ENCODE measurements around the gene POU6F2.

The POU6F2 gene

DNA sequence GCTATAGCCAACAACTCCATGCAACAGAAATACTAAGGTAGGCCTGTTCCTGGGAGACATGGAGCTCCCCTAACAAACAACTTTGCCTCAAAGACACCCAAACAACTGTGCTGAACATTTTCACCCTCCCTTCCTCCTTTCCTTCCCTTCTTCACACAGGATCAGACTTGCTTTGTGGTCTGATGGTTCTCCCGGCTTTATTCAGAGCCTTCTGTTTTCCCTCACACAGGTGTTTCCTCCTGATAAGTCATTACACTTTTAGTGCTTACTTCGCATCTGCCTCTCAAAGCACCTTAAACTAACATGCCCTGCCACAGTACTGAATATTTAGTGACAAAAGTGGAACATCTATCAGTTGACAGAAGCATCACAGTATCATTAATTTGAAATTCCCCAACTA, 532.2 kb downstream of the POU6F2 start:
- DNase-seq (ENCODE audit: low read depth): no peak

DNA sequence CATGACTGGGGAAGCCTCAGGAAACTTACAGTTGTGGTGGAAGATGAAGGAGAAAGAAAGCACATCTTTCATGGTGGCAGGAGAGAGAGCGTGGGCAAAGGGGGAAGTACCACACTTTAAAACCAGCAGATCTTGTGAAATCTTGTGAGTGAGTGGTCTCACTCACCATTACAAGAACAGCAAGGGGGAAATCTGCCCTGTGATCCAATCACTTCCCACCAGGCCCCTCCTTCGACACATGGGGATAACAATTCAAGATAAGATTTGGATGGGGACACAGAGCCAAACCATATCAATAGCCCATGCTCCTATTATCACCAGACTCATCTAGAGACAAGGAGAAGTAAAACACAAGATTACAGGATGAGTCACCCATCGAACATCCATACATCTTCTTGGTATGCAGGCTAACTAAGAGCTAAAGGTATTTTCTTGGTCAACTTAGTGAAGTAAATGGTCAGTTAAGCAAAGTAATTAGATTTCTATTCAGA, 533.2 kb downstream of the POU6F2 start:
- DNase-seq (ENCODE audit: low read depth): no peak

DNA sequence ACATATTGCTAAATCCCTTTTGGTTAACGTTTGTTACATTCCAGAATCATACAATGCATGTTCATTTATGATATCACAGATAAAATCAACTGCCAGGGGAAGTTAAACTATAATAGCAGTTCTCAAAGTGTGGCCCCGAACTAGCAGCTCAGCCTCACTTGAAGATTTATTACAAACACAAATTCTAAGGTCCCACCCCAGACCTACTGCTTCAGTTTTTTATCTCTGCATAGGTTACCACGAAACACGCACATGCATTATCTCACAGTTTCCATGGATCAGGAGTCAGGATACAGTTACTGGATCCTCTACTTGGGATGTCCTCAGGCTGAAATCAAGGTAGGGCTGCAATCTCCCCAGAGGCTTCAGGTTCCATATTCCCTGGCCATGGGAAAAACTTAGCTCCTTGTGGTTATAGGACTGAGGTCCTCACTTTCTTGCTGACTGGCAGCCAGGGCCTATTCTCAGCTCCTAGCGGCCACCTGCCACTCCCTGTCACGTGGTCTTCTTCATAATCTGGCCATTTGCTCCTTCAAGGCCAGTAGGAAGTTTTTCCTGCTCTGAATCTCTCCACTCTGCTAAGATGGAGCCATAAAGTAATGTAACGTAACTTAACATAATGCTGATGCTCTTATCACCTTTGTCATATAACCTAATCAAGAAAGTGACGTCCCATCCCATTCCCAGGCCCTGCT, 538.0 kb downstream of the POU6F2 start:
- DNase-seq (ENCODE audit: low read depth): no peak

DNA sequence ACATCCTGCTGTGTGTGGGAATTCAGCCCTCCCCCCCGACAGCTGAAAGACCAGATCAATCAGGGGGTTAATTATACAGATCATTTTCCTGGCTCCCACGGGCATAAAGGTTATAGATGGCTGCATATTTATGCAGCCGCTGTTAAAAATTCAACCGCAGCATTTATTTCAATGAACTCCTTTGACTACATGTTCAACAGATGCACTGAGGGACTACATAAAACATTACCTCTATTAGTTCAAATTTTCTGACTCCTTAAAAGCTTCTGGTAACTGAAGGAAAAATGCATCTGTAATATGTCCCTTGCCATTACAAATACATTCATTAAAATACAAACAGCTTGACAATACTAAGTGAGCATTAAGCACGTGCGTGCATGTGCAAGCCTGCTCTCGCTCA, 538.8 kb downstream of the POU6F2 start:
- no peak for DNase-seq (ENCODE audit: low read depth)

DNA sequence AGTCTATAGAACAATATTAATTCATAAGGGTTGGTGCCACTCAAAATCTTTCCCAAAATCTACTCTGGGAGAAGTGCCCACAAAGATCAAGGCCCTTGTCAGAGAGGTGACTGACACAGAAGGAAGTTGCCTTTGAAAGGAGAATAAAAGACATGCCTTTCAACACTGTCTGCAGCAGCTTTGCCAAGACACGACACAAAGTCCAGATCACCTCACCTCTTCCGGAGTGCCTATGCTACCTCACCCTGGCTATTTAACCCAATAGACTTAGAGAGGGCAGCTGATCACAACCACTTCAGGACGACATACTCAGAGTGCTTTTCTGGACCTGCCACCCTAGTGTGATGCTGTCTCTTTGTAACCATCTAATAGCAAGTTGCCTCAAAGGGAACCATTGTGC, 539.5 kb downstream of the POU6F2 start:
- no peak for DNase-seq (ENCODE audit: low read depth)
